ENCODE results near the gene SFTA2.
"Not testable (repeated sequence)": the region's sequence is repeated elsewhere in the genome, so short reads cannot be mapped to it uniquely, and the experiment has no call there.

Gene SFTA2

DNA sequence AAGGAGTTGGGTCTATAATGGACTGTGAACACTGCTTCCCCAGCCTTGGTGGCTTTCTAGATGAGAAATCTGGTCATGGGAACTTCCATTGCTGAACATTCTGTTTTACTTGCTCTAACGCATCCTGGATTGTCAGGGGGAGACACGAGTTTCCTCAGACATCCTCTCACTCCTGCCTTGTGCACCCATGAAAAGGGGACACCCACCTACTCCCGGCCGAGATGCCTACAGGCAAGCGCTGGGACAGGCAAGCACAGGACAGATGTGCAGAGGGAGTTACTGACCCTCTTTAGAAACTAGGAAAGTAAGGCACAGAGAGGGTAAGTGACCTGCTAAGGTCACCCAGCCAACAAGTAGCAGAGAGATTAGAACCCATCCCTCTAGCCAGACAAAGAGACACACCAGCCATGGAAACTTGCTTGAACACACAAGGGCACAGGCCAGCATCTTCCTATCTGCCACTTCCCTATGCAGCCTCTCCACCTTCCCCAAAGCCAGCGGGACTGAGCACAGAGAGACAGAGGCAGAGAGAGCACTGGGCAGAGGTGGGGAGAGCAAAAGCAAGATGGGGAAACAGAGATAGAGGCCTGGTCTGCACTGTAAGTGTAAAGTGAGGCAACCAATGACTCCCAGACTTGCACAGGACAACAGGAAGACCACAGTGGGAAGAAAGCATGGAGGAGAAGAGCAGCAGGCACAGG, 845 bp upstream of the SFTA2 start:
- Mint-ChIP-seq H3K4me1 (no peaks in the 10 kb centered on the region), H3K9me3 (peaks cover 5 to 10% of the 10 kb centered on the region in 2 donors), H3K36me3 (peaks cover 14 to 17% of the 10 kb centered on the region in 2 donors), H3K27ac (no peak overlapping the region), H3K27me3 (peaks cover 28 to 46% of the 10 kb centered on the region in 2 donors), H3K4me3 (no peak overlapping the region)
- no peak for DNase-seq
- ATAC-seq (replicated peaks) = no peak

GRCh38 chr6:30931272-30931671, 698 bp downstream of the SFTA2 start:
- Mint-ChIP-seq H3K4me3 (no peak overlapping the region), H3K27me3 (peaks cover 15 to 31% of the 10 kb centered on the region in 2 donors), H3K4me1 (no peaks in the 10 kb centered on the region), H3K27ac (no peak overlapping the region), H3K36me3 (peaks cover 24 to 28% of the 10 kb centered on the region in 2 donors), H3K9me3 (peaks cover 5 to 10% of the 10 kb centered on the region in 2 donors)
- ATAC-seq (replicated peaks) (no peak), DNase-seq (no peak)

DNA sequence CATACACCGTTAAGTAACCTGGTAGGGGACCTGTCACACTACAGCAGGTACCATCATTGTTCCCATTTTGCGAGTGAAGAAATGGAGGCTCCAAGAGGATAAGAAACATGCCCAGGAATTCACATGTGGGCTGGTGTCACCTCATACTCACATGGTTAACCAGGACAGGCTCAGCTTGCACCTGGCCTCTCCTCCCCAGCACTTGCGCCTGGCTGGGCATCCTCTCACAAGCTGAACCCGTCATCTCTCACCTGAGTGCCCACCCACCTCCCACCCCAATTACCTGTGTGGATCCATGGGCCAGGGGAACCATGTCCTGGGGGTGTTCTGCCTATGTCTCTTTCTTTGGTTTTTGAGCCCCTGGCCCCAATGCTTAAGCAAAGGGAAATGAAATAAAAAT, 1.5 kb downstream of the SFTA2 start:
- Mint-ChIP-seq H3K4me1 (no peaks in the 10 kb centered on the region), H3K4me3 (no peak overlapping the region), H3K36me3 (peaks cover 26 to 34% of the 10 kb centered on the region in 2 donors), H3K9me3 (peaks cover 5 to 10% of the 10 kb centered on the region in 2 donors), H3K27me3 (peaks cover 12 to 26% of the 10 kb centered on the region in 2 donors), H3K27ac (no peak overlapping the region)
- ATAC-seq (replicated peaks) (no peak), DNase-seq (no peak)

GRCh38 chr6:30928677-30929076, 3.3 kb downstream of the SFTA2 start:
- Mint-ChIP-seq H3K4me3 (no peak overlapping the region), H3K27me3 (peaks cover 3 to 17% of the 10 kb centered on the region in 2 donors), H3K27ac (no peak overlapping the region), H3K4me1 (no peaks in the 10 kb centered on the region), H3K36me3 (peaks cover 30 to 44% of the 10 kb centered on the region in 2 donors), H3K9me3 (peaks cover 5 to 10% of the 10 kb centered on the region in 2 donors)
- no peak for DNase-seq
- ATAC-seq (replicated peaks) = no peak

GRCh38 chr6:30927080-30927479, 4.9 kb downstream of the SFTA2 start:
- DNase-seq = not testable (repeated sequence)
- peaks cover 39 to 60% of the 10 kb centered on the region in 2 donors for H3K36me3 Mint-ChIP-seq

DNA sequence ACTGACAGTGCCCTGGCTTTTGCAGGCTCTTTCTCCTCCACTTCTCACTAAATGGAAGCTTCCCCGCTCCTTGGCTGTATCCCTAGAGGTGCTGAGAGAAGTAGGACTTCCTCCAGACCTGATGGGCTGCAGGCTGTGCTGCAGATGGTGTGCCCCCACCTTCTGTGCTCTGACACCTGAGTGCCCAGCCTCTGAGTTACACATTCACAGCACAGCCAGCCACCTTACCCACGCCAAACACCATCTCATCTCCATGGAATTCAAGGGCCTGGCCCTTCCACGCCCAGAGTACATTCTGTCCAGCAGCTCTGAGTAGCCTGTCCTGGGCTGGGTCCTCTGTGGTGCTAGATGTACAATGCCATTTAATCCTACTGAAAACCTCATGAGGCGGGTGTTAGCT, 5.3 kb downstream of the SFTA2 start:
- peaks cover 42 to 63% of the 10 kb centered on the region in 2 donors for H3K36me3 Mint-ChIP-seq

More at GRCh38 chr6:30927080-30927479, 4.9 kb downstream of the SFTA2 start:
- ATAC-seq (replicated peaks); H3K9me3 Mint-ChIP-seq; H3K27ac Mint-ChIP-seq; H3K4me1 Mint-ChIP-seq; H3K4me3 Mint-ChIP-seq: not testable (repeated sequence)
- H3K27me3 Mint-ChIP-seq = peaks cover 0 to 10% of the 10 kb centered on the region in 2 donors

GRCh38 chr6:30924040-30924627, 7.8 kb downstream of the SFTA2 start:
- H3K27me3 Mint-ChIP-seq; H3K4me1 Mint-ChIP-seq; ATAC-seq (replicated peaks); DNase-seq; H3K27ac Mint-ChIP-seq; H3K4me3 Mint-ChIP-seq; H3K9me3 Mint-ChIP-seq: not testable (repeated sequence)
- H3K36me3 Mint-ChIP-seq = peaks cover 56 to 81% of the 10 kb centered on the region in 2 donors

More for the DNA sequence above, 5.3 kb downstream of the SFTA2 start:
- Mint-ChIP-seq H3K27me3 (peaks cover 0 to 6% of the 10 kb centered on the region in 2 donors), H3K4me3 (no peak overlapping the region), H3K9me3 (peaks cover 5 to 10% of the 10 kb centered on the region in 2 donors), H3K27ac (no peak overlapping the region), H3K4me1 (no peaks in the 10 kb centered on the region)
- ATAC-seq (replicated peaks) (no peak), DNase-seq (no peak)

DNA sequence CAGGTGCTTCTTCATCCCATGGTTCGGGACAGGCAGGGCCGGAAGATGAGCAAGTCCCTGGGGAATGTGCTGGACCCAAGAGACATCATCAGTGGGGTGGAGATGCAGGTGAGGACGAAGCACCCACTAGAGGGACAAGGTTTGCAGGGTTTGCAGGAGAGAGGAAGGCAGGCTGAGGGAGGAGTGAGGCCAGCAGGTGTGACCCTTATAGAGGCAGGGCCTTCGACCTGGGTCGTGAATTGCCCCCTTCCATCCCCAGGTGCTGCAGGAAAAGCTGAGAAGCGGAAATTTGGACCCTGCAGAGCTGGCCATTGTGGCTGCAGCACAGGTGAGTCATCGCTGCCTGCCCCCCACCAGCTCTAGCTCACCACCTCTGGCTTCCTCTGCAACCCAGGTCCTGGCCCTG, 9.5 kb downstream of the SFTA2 start:
- no peak for DNase-seq
- H3K27ac Mint-ChIP-seq = peak overlapping the region; percentile 68
- H3K4me1 Mint-ChIP-seq = peaks cover 2 to 14% of the 10 kb centered on the region in 2 donors
- ATAC-seq (replicated peaks) = no peak
- no peaks in the 10 kb centered on the region for H3K27me3 Mint-ChIP-seq
- peaks cover 55 to 79% of the 10 kb centered on the region in 2 donors for H3K36me3 Mint-ChIP-seq
- H3K4me3 Mint-ChIP-seq = no peak overlapping the region
- H3K9me3 Mint-ChIP-seq = no peaks in the 10 kb centered on the region

DNA sequence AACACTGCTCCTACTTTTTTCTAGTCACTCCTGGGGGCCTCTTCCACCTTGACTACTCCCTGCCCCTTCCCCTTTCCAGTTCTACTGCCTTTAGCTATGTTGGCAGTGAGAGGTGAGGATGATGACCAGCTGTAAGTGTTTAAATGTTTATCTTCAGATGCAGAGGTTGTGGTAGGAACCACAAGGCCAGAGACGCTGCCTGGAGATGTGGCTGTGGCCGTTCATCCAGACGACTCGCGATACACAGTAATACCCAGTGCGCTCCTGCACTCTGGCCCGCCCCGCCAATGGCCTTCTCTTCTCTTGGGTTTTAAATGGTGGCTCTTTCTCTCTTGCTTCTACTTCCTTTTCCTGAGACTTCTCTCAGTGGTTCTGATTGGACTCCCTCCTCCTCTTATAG, 13.3 kb downstream of the SFTA2 start:
- H3K36me3 Mint-ChIP-seq = peaks cover 56 to 73% of the 10 kb centered on the region in 2 donors
- H3K4me1 Mint-ChIP-seq = peaks cover 21 to 49% of the 10 kb centered on the region in 2 donors
- no peak overlapping the region for H3K4me3 Mint-ChIP-seq
- no peaks in the 10 kb centered on the region for H3K27me3 Mint-ChIP-seq
- ATAC-seq (replicated peaks) = no peak
- H3K27ac Mint-ChIP-seq = no peak overlapping the region
- H3K9me3 Mint-ChIP-seq = no peaks in the 10 kb centered on the region
- no peak for DNase-seq

DNA sequence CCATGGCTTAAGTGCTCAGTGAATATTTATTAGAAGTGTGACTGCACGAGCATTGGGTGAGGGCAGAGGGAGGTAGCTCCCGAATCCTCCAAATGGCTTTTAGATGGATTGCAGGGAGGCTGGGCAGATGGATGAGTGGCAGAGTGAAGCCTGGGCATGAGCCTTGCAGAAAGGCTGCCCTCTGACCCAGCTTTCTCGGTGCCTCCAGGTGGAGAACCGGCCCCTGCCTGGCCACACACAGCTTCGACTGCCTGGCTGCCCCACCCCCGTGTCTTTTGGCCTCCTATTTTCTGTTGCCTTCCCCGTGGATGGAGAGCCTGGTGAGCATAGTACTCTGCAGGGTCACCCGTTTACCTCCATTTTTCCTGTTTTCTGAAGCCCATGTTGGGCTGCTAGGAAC, 14.5 kb downstream of the SFTA2 start:
- no peak for DNase-seq
- Mint-ChIP-seq H3K9me3 (no peaks in the 10 kb centered on the region), H3K4me3 (no peak overlapping the region), H3K36me3 (peaks cover 57 to 68% of the 10 kb centered on the region in 2 donors), H3K27ac (no peak overlapping the region), H3K27me3 (no peaks in the 10 kb centered on the region), H3K4me1 (peaks cover 25 to 58% of the 10 kb centered on the region in 2 donors)
- no peak for ATAC-seq (replicated peaks)

DNA sequence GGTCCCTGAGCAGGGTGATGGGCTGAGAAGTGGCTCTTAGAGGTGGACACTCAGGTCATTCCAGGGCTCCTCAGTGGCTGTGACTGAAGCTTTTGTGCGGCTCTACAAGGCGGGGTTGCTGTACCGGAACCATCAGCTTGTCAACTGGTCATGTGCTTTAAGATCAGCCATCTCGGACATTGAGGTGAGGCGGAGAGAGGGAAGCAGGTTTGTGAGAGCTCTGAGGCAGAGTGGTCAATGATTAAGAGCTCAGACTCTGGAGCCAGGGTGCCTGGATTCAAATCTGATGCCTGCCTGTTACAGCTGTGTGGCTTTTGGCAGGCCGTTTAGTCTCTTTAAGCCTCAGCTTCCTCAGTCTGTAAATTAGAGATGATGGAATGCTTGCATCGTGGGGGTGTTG, 14.9 kb downstream of the SFTA2 start:
- DNase-seq (no peak), ATAC-seq (replicated peaks) (no peak)
- Mint-ChIP-seq H3K27ac (no peak overlapping the region), H3K9me3 (no peaks in the 10 kb centered on the region), H3K4me1 (peaks cover 28 to 60% of the 10 kb centered on the region in 2 donors), H3K27me3 (no peaks in the 10 kb centered on the region), H3K36me3 (peaks cover 52 to 68% of the 10 kb centered on the region in 2 donors), H3K4me3 (no peak overlapping the region)

GRCh38 chr6:30915591-30915946, 16.4 kb downstream of the SFTA2 start:
- no peaks in the 10 kb centered on the region for H3K27me3 Mint-ChIP-seq
- peaks cover 28 to 62% of the 10 kb centered on the region in 2 donors for H3K4me1 Mint-ChIP-seq
- peak overlapping the region; percentile 90 to 98 for H3K4me3 Mint-ChIP-seq
- H3K27ac Mint-ChIP-seq = no peak overlapping the region
- ATAC-seq (replicated peaks) (no peak), DNase-seq (no peak)
- H3K9me3 Mint-ChIP-seq = no peaks in the 10 kb centered on the region
- H3K36me3 Mint-ChIP-seq = peaks cover 52 to 70% of the 10 kb centered on the region in 2 donors

- peak in 1 of 2 donors; percentile 3 for ATAC-seq (replicated peaks)
- Mint-ChIP-seq H3K9me3 (no peaks in the 10 kb centered on the region), H3K27ac (peak overlapping the region; percentile 93), H3K36me3 (peaks cover 47 to 64% of the 10 kb centered on the region in 2 donors), H3K4me3 (peak overlapping the region; percentile 90 to 98), H3K4me1 (peaks cover 28 to 64% of the 10 kb centered on the region in 2 donors), H3K27me3 (no peaks in the 10 kb centered on the region)
- no peak for DNase-seq
Measured at GRCh38 chr6:30914854-30915590, 16.9 kb downstream of the SFTA2 start.

DNA sequence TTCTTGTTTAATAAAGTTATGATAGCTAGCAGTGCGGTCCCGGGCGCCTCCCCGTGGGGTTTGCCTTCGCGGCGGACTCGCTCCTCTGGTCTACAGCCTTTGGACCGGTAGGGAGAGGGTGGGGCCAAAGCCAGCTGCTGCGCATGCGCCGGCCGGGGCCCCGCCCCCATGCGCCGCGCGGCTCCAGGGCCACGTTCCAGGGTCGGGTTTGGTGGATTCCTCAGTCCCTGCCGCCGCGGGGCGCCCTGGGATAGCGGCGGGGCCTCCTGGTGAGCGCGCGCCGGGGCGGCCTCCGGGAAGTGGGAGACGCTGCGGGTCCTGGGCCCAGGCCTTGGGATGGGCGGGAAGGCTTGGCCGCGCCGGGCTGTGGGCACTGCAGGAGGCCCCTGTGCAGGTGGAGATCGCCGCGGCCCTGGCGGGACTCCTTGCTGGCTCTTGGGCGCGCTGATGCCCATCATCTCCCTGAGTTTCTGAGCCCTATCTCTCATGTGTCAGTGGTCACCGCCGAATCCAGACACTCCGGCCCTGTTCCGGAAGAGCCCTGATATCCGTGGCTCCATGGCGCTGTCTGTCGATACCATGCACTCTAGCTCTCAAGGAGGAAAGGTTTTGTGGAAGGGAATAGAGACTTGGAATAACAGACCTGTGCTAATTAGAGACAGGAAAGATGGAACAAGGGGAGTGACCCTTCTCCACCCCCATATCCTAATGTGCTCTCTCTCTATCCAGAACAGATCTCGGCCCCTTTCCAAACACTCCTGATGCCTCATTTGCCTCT, 17.7 kb downstream of the SFTA2 start, which contains the start of gene VARS2:
Gene VARS2 (plus strand): TSS at position 163 of the 778 bp plus-strand sequence. CDS start 599 bp downstream, at position 762.
- peak; percentile 96 to 97 for ATAC-seq (replicated peaks)
- peak; percentile 88 for DNase-seq
- Mint-ChIP-seq H3K4me1 (peaks cover 28 to 67% of the 10 kb centered on the region in 2 donors), H3K4me3 (peak within 1 kb of the TSS; percentile 90 to 98), H3K36me3 (peaks cover 48 to 59% of the 10 kb centered on the region in 2 donors), H3K27ac (peak within 1 kb of the TSS; percentile 93), H3K9me3 (no peaks in the 10 kb centered on the region), H3K27me3 (no peaks in the 10 kb centered on the region)

Measured in stimulated activated naive B cell treated with anti-CD40 and anti-IgM and Interleukin-4, amounts not matched to agents 10 μg/mL and 1 μg/mL and 100 μg/mL, for 72 hours (primary cell).